D721Med (cell line): ENCODE data around the gene CDH6.

Experiments
- DNase-seq: peaks from one replicate; pipeline ENCODE4 v3.0.0; 2011; ENCODE audit warnings: low spot score; ENCODE audit not compliant: insufficient read length
- FAIRE-seq: peaks from 2 replicates; lab custom pipeline; 2011; peaks lifted over from hg19 to GRCh38; lab: Jason Lieb, UNC
- TF ChIP-seq, protein P1 (sequence below): IDR thresholded peaks from 2 replicates; pipeline ENCODE4 v1.5.1; 2012; ENCODE audit warnings: mild to moderate bottlenecking, control low read depth; ENCODE audit not compliant: insufficient read depth; ENCODE audit errors: missing control alignments

The CDH6 gene

DNA sequence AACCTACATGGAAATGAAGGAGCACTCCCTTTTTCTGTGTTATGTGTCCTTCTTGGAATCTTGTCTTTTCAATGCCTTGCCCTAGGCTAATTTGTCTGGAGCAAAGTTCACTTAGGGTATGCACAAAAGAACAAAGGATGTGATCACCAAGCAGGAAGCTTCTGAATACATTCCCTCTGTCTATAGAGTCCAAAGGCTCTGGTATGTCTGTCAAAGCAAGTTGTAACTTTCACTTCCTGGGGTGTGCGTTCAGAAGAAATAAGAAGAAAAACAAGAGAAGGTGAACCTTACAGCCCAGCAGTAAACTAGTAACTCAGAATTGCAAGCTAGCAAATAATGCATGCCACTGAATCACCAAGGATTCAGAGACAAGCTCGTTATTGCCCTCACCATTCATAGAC is 31.7 kb upstream of the CDH6 start:
- no peak for FAIRE-seq
- TF ChIP-seq, protein P1, sequence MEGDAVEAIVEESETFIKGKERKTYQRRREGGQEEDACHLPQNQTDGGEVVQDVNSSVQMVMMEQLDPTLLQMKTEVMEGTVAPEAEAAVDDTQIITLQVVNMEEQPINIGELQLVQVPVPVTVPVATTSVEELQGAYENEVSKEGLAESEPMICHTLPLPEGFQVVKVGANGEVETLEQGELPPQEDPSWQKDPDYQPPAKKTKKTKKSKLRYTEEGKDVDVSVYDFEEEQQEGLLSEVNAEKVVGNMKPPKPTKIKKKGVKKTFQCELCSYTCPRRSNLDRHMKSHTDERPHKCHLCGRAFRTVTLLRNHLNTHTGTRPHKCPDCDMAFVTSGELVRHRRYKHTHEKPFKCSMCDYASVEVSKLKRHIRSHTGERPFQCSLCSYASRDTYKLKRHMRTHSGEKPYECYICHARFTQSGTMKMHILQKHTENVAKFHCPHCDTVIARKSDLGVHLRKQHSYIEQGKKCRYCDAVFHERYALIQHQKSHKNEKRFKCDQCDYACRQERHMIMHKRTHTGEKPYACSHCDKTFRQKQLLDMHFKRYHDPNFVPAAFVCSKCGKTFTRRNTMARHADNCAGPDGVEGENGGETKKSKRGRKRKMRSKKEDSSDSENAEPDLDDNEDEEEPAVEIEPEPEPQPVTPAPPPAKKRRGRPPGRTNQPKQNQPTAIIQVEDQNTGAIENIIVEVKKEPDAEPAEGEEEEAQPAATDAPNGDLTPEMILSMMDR, result no peak
- no peak for DNase-seq

DNA sequence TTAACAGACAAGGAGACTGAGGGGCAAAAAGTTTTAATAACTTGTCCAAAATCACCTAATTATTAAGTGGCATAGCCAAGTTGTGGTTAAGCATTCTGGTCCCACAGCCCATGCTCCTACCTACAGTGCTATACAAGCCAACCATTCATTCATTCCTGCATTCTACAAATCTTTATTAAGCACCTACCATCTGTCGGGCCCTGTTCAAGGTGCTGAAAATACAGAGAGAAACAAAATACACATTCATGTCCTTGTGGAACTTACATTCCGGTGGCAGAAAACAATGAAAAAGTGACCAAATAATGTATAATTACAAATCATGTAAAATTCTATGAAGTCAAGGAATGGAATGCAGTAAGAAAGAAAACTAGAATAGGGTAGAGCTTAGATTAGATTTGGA is 27.8 kb upstream of the CDH6 start:
- FAIRE-seq, result no peak
- TF ChIP-seq, protein P1, result no peak
- no peak for DNase-seq

DNA sequence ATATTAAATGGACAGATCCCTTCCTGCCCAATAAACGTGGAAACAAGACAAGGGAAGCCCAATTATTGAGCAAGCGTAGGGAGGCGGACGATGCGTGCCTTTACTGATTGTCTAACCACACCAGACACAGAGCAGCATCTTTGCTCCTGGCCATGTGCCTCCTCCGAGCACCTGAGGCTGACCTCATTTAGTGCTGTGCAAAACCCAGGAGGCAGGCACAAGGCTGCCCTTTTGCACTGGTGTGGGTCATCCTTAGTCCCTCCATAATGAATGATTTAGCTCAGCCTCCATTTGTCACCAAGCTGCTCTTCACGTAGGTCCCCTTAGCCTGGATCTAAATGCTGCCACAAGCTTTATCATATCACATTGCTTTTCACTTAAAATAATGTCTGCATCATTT is 24.1 kb upstream of the CDH6 start:
- DNase-seq (no peak), FAIRE-seq (no peak)
- TF ChIP-seq, protein P1, result no peak

GRCh38 chr5:31172881-31173280 is 20.6 kb upstream of the CDH6 start:
- FAIRE-seq, result no peak
- TF ChIP-seq, protein P1, result no peak
- no peak for DNase-seq

DNA sequence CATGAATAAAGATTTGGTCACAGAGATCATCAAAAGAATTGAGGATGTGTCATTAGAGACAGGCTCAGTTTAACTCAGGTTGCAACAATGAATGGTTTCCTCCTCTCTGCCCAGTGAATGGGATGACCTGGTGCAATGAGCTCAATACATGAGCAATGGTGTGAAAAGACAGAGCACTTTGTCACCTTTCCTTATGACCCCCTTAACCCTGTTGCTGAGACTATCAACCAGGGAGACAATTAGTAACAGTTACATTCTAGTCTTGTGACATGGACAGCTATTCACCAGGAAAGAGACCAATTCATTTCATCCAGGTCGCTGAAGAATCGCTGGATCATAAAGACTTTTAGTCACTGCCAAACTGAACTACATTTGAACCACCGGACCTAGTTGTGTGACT is 19.9 kb upstream of the CDH6 start:
- no peak for FAIRE-seq
- no peak for DNase-seq
- TF ChIP-seq, protein P1, result no peak

DNA sequence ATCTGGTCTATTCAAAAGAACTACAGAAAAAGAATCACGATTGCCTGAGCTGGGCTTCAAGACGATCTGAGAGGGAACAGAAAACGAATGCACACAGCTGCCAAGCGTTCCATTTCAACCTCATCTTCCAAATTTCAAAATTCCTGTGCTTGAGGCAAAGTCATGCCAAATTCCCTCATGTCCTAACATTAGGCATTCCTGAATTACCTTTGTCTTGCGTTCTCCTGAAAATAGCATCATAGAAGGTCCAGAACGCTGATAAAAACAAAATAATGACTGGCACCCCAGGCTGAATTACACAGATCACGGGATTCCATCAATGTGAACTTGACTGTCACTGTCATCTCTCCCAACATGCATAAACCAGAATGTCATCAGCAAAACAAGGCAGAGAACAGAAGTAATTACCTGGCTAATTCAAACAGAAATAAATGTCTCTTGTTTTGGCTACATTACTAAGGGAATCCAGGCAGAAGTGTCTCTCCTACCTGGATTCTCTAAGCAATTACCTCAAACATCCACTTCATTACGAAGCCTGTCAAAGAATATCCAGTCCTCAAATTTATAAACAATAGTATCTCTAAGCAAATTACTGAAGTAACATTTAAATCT is 12.0 kb upstream of the CDH6 start:
- DNase-seq (no peak), FAIRE-seq (no peak)
- TF ChIP-seq, protein P1, result no peak

GRCh38 chr5:31182136-31182535 is 11.3 kb upstream of the CDH6 start:
- DNase-seq (no peak), FAIRE-seq (no peak)
- TF ChIP-seq, protein P1, result no peak
